Skeletal muscle cell (primary cell): ENCODE results near the gene TTC28.
"Not testable (repeated sequence)": the region's sequence is repeated elsewhere in the genome, so short reads cannot be mapped to it uniquely, and the experiment has no call there.

Experiments
- DNase-seq: peaks from one replicate; pipeline ENCODE4 v3.0.0-alpha.2; 2010; ENCODE audit warnings: low read depth
- H3K4me3 ChIP-seq: 2 replicates; pipeline ENCODE4 v1.5.1; 2011; ENCODE audit warnings: low read depth, mild to moderate bottlenecking, control low read depth, low read length, moderate library complexity

Gene TTC28

DNA sequence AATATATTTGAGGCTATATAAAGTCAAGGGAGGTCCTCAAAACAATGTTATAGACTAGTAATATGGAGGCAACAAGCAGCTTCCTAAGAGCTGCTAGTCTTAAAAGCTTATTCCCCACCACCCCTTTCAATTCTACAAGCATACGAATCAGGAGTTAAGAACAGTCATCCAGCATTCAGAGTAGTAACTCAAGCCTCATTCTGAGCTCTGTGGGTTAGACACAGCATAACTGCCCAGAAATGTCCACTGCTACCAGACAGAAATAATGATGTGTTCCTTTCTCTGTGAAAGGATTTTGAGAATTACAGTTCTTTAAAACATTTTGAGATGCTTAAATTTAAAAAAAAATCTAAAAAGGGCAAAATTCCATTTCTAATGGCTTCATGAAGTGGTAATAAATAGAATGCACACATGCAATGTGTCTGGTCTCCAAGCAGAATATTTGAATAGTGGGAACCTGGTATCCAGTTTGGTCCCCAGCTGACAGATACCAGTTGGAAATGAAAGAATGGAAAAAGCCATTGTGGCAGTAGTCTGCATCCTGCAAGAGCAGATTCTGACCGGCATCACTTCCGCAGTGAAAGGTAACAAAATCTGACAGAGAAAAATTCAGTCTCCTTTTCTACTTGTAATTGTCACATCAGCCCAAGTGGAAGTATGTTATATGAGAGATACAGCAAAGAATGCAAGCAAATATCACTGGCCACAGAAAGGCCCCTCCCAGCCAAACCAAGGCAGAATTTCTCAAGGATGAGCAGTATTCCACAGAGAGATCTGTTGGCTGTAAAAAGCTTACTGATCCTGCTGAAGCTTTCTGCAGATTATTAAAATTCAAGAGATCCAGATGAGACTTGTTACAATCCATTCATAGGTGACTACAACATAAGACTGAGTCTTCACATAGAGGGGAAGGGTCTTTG lies 449.8 kb downstream of the TTC28 start:
- H3K4me3 ChIP-seq: no peak overlapping the region
- DNase-seq: peak; percentile 55

DNA sequence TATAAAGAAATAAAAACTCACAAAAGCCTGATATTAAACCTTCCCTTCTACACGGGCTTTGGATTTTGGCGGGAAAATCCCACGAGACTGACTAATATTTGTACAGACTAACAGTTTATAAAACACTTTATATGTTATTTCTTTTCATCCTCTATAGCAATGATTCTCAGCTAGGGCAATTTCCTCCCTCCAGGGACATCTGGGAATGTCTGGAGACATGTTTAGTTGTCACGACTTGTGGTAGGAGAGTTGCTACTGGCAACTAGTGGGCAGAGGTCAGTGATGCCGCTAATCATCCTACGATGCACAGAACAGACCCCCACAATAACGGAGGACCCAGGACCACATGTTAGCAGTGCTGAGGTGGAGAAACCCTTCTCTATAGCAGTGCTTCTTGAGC lies 455.8 kb downstream of the TTC28 start:
- H3K4me3 ChIP-seq: no peak overlapping the region
- DNase-seq: no peak

DNA sequence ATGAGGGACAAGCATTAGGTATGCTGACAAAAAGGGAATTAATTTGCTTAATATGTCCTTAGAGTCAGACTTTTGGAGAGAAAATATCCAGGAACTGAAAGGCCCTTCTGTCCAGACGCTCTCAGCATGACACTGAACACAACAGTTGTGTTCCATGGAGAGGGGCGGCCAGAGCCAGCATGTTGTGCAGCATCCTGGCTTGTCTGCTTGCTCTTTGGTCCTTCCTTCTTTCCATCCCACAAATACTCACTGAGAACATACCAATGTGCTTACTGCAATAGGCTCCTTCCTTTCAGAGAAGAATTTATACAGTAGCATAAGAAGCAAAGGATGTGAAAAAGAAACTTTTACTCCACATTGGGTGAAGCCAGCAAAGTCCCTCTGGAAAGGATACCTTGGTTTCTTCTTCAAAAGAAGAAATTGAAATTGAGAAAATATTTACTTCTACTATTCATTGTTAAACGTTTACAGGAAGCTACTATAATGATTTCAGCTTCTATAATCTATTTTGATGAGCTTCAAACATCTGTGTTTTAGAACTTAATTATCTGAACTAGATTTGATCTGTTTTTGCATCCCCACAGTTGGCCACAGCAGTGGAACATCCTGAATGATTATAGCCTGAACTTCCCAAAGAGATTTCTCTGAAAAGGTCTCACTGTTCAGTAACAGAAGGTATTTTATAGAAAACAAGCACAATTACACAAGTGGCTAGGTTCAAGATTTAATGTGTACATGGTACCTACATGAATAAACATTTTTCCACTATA lies 456.5 kb downstream of the TTC28 start:
- no peak overlapping the region for H3K4me3 ChIP-seq
- no peak for DNase-seq

DNA sequence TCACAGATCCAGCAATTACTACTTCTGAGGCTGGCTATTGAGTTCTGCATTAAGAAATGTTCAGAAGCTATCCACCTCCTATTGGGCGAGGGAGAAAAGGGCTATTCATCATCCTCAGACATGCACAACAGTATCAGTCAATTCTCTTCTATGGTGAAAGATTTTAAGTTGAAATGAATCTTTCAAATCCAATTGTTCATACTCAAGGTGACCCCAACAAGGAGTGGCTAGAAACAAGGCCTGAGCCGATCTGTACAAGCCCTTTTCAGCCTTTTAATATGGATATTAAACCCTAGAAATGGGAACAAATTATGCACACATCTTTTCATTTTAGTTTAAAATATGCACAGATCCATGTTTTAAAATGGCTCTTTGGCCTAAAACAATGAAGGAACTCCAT lies 457.1 kb downstream of the TTC28 start:
- DNase-seq: no peak
- no peak overlapping the region for H3K4me3 ChIP-seq

DNA sequence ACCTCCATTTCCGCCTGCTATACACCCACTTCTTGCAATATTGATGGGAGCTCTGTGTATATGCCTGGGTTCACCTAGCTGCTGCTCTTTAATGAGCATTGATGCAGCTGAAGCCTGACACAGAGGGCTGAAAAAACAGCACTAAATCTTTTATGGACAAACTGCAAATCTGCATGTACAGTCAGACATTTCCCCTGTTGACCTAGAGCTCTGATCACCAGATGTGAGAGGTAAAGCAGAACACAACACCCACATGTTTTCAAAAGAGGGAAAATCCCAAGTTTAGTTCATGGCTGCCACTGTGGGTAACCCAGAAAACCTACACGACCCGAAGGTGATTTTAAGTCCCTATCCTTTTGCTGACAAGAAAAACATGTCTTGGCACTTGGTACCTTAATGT lies 457.6 kb downstream of the TTC28 start:
- H3K4me3 ChIP-seq: no peak overlapping the region
- DNase-seq: no peak

DNA sequence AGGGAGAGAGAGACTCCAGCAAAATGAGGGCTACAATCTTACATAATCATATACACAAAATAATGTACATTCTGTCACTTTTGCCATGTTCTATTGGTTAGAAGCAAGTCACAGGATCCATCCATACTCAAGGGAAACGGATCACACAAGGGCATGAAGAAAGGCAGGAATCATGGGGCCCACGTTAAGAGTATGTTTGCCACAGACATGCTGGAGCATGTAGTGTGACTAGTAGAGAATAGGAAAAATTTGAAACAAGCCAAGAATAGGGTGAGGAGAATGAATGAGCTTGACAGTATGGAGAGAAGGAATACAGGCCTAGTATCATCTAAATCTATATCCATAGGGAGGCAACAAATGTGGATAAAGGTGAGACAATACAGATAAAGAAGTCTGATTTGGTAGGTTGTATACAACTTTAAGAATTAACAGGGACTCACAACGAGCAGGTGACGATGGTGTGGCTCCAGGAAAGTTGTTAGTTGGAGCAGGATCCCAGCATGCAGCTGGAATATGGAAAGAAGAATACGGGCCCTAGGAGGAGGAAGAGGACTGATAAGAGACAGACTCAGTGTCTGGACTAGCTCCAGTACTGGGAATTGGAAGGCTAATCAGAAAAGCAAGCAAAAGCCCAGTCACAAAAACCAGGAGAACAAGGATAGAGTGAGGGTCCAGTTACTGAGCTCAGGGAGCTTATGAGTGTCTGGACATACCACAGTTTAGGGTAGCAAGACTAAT lies 458.8 kb downstream of the TTC28 start:
- DNase-seq: no peak
- no peak overlapping the region for H3K4me3 ChIP-seq

DNA sequence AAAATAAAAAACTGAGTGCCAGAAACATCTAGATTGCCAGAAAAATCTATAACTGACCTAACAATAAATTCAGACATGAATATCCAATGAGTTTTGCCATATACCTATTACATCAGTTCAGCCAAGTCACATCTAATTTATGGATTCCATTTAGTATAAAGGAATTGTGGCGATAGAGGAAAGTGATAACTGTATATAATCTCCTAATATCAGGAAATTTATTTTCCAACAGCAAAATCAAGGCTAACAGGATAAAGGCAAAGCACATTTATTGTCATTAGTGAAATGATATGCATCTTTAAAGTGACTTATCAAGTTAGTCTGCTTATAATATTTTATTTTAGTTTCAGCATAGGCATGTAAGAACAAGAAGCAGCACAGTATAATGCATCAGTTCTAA lies 462.4 kb downstream of the TTC28 start:
- no peak overlapping the region for H3K4me3 ChIP-seq
- DNase-seq: no peak

DNA sequence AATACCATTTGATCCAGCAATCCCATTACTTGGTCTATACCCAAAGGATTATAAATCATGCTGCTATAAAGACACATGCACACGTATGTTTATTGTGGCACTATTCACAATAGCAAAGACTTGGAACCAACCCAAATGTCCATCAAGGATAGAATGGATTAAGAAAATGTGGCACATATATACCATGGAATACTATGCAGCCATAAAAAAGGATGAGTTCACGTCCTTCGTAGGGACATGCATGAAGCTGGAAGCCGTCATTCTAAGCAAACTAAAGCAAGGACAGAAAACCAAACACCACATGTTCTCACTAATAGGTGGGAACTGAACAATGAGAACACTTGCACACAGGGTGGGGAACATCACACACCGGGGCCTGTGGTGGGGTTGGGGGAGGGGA lies 464.9 kb downstream of the TTC28 start:
- not testable (repeated sequence) for DNase-seq, H3K4me3 ChIP-seq

DNA sequence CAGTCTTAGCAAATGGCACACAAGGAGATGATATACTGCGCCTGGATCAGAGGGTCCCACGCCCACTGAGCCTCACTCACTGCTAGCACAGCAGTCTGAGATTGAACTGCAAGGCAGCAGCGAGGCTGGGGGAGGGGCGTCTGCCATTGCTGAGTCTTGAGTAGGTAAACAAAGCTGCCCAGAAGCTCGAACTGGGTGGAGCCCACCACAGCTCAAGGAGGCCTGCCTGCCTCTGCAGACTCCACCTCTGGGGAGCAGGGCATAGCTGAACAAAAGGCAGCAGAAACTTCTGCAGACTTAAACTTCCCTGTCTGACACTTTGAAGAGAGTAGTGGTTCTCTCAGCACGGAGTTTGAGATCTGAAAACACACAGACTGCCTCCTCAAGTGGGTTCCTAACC lies 470.2 kb downstream of the TTC28 start:
- not testable (repeated sequence) for DNase-seq, H3K4me3 ChIP-seq

DNA sequence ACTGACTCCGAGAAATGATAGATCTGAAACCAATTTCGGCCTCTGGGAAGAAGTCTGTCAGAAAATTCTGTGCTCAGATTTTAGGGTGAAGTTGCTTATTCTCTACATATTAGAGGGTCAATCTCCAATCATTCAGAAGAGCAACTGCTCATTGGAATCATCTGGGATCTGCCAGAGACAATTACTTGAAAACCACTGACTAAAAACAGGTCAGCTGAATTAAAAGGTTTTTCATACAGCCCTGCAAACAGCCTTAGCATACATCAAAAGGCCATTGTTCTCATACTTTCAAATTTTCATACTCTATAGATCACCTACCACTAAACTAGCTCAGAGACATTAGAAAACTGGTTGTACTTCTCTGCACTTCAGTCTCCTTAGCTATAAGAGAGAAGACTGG lies 470.9 kb downstream of the TTC28 start:
- DNase-seq: no peak
- no peak overlapping the region for H3K4me3 ChIP-seq

DNA sequence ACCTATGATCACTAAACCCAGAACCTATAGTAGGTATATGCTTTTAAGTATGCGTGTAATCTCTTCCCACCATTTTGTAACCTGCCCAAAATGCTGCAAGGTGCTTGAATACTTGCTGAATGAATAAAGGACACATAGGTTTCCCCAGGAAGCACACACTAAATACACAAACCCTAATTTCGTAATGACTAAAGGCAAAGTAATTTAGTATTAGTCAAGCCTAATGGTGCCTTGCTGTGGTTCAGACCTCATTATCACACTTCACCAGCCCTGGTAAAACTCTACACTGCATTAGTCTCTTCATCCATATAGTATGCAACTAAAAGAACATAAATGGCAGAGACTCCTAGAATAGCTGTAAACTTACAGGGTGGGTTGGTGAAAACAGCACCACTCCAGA lies 471.6 kb downstream of the TTC28 start:
- no peak overlapping the region for H3K4me3 ChIP-seq
- no peak for DNase-seq

DNA sequence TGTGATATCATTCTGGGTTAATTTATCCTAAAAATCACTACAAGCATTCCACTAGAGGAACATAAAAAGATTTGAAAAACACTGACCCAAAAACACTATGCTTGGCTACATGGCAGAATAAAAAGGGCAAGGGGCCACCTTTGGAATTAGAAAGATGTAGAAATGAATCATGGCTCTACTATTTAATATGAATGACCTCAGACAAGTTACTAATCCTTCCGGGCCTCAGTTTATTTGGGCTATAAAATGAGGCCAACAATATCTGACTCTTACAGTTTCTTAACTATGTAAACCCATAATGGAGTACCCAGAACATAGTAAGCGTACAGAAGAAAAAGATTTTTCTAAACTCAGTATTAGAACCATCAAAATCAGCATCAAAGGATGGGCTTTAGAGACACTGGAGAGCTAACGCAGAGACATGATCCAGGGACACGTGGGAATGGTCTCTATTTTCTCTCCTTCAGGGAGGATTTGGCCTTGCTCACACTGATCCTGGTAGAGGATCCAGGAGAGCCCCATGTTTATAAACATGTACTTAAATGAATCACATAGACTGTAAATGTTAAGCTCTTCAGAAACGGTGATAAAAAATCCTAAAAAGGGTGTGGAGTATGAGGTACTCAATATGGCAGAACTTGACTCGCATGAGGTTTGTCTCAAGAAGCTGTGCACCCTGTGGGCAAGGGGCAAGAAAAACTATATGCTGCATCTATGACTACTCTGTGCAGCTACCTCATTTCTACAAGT lies 472.2 kb downstream of the TTC28 start:
- no peak for DNase-seq

DNA sequence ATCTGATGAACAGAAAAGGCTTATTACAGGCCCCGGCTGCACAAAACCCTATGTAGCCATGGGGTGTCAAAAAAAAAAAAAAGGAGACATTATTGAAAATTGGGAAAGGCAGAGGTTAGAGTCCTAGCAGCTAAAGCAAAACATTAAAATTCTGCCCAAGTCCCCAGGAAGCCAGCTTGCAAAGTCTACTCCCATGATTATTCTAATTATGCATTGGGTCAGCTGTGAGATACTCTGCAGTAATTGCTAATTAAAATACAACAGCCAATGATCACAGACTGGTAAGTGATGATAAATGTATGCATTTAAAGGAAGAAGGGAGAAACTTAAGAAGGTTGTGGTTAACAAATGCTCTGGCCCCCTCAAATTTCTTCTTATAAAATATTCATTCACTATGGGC lies 473.7 kb downstream of the TTC28 start:
- no peak overlapping the region for H3K4me3 ChIP-seq
- DNase-seq: no peak

More for the DNA sequence above, 472.2 kb downstream of the TTC28 start:
- no peak overlapping the region for H3K4me3 ChIP-seq

DNA sequence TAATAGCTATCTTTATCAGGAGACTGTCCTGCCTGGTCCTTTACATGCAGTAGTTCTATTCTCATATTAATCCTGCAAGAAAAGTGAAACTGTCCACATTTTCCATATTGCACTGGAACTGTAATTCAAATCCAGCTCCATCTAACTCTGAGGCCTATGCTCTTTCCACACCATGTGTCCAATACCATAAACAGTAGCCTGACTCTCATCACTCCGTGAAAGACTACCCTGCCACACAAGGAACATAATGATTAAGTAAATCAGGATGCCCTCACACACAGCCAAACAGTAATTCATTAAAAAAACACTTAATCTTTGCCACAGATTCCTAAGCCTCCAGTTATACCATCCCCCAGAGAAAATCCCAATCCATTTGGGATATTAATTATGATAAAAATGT lies 475.3 kb downstream of the TTC28 start:
- DNase-seq: no peak
- no peak overlapping the region for H3K4me3 ChIP-seq

DNA sequence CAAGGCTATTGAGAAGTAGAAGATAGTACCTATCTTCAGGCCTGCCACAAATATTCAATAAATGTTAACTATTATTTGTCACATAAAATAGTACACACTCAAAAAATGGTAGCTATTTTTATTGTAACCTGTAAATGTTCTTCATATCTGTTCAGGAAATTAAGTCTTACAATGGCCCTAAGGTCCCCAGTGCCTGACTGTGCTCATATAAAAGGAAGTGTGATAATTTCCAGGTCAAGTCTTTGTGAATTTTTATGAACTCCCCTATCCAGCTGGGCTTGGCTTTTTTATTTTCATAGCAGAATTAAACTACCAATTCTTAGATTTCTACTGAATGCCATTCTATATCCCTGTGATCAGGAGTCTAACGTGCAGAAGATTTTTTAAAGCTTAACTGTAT lies 476.4 kb downstream of the TTC28 start:
- H3K4me3 ChIP-seq: no peak overlapping the region
- no peak for DNase-seq

DNA sequence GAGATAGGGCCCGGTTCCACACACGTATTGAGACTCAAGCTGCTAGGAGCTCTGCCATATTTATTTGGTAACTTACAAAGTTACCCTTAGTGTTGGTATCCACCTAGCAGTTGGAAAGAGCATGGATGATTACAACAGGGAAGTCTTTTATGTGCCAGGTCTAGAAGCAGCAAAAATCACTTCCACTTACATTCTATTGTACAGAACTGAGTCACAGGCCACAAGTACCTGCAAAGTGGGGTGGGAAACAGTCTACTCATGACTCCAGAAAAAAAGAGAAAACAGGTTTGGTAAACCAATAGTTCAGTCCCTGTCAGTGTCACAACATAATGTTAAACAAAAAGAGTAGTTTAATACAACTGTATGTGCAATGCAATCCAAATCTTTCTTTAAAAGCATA lies 480.9 kb downstream of the TTC28 start:
- no peak overlapping the region for H3K4me3 ChIP-seq
- no peak for DNase-seq

DNA sequence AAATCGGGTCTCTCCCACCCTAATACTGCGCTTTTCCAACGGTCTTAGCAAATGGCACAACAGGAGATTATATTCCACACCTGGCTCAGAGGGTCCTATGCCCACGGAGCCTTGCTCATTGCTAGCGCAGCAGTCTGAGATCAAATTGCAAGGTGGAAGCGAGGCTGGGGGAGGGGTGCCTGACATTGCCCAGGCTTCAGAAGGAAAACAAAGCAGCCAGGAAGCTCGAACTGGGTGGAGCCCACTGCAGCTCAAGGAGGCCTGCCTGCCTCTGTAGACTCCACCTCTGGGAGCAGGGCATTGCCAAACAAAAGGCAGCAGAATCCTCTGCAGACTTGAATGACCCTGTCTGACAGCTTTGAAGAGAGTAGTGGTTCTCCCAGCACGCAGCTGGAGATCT lies 488.1 kb downstream of the TTC28 start:
- DNase-seq, H3K4me3 ChIP-seq: not testable (repeated sequence)

DNA sequence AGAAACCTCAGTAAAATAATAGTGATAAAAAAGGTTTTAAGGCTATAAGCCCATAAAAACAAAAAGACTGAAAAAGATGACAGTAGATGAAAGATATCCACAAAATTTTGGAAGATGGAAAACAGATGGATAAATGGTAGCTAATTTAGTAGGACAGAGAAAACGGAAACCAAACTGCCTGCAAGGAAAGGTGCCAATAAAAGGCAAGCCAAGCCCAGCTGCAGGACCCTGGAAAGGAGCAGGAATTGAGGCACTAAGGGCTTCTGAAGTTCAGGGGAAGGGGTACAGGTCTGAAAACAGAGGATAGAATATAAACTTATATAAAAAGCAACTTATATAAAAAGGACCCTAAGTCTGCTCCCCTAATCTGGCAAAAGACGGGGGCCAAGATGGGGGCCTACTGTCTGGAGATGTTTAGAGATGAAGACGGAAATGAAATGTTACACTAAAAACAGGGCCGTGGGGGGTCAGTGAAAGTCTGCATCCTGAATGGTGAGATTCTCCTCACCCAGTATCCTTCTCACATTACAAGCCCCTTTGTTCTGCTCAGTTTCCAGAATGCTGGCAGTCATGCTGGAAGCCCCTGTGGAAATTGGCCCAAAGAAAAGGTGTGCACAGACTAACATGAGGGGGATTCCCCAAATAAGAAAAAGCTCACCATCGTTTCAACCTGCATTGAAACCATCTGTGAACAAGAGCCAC lies 491.3 kb downstream of the TTC28 start:
- DNase-seq: no peak
- H3K4me3 ChIP-seq: no peak overlapping the region

DNA sequence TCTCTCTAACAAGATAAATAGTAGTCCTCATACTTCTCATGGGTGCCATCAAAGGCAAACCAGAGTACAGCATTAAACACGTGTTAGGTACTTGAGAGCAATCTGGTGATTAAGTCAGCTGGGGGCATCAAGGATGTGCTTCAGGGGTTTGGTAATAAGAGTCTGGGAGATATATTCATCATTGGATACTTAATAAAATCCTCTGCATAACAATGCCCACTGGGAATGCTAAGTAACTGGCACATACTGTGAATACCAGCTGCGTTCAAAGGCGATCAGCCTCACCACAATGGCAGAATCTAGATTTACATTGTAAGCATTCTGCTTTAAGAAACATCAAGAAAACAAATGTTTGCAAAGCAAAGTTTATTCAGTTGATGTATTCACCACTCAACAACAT lies 492.0 kb downstream of the TTC28 start:
- no peak for DNase-seq
- H3K4me3 ChIP-seq: no peak overlapping the region
